HG02678 (cell line): ENCODE measurements around the gene DACH1.

Experiments used
- ATAC-seq: cut with Tn5 transposase; IDR thresholded peaks from one replicate; pipeline ENCODE4 v1.9.1; 2021; ENCODE audit warnings: mild to moderate bottlenecking, moderate library complexity; ENCODE audit not compliant: unreplicated experiment

DACH1 gene

GRCh38 chr13:71448080-71448630 lies 418.8 kb downstream of the DACH1 start:
- no peak for ATAC-seq

- ATAC-seq, result no peak
Observed at GRCh38 chr13:71437704-71438103, 429.3 kb downstream of the DACH1 start.

GRCh38 chr13:71430681-71431080 lies 436.3 kb downstream of the DACH1 start:
- no peak for ATAC-seq

GRCh38 chr13:71417205-71417604 lies 449.8 kb downstream of the DACH1 start:
- no peak for ATAC-seq

GRCh38 chr13:71412231-71412630 lies 454.8 kb downstream of the DACH1 start:
- ATAC-seq, result no peak

- ATAC-seq, result no peak
Observed at GRCh38 chr13:71408416-71408815, 458.6 kb downstream of the DACH1 start.

GRCh38 chr13:71399631-71400215 lies 467.3 kb downstream of the DACH1 start:
- ATAC-seq, result no peak

- no peak for ATAC-seq
Observed at GRCh38 chr13:71396149-71396548, 470.9 kb downstream of the DACH1 start.

GRCh38 chr13:71395053-71395452 lies 472.0 kb downstream of the DACH1 start:
- ATAC-seq, result no peak

- ATAC-seq, result no peak
Observed at GRCh38 chr13:71394176-71394575, 472.8 kb downstream of the DACH1 start.
